Measurements from ENCODE around the gene TDRD6.

DNA sequence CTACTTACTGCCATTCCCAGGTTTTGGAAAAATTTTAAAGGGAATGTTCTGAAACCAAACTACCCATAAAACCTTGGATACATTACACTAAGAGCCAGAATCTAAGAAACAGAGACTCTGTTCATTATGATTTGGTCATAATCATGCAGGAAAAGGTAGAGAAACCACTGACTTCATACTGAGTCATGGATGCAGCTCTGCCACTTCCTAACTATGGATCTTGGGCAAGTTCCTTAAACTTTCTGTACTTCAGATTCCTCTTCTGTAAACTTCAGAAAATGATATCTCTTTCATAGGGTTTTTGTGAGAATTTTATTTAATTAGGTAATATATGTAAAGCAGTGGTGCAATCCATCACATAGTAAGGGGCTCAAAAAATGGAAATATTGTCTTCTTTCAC, 27.5 kb downstream of the TDRD6 start:
- TF ChIP-seq, protein P1, sequence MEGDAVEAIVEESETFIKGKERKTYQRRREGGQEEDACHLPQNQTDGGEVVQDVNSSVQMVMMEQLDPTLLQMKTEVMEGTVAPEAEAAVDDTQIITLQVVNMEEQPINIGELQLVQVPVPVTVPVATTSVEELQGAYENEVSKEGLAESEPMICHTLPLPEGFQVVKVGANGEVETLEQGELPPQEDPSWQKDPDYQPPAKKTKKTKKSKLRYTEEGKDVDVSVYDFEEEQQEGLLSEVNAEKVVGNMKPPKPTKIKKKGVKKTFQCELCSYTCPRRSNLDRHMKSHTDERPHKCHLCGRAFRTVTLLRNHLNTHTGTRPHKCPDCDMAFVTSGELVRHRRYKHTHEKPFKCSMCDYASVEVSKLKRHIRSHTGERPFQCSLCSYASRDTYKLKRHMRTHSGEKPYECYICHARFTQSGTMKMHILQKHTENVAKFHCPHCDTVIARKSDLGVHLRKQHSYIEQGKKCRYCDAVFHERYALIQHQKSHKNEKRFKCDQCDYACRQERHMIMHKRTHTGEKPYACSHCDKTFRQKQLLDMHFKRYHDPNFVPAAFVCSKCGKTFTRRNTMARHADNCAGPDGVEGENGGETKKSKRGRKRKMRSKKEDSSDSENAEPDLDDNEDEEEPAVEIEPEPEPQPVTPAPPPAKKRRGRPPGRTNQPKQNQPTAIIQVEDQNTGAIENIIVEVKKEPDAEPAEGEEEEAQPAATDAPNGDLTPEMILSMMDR (IDR thresholded peaks at IDR 0.05), result no peak
- no peak for TF ChIP-seq POLR2A (IDR thresholded peaks at IDR 0.05)

Data from testis (tissue), 2 donors.